ENCODE results near the gene TMEM184A. TPM values are rescaled to one million over a fixed set of nuclear protein-coding genes. Genes with fewer than 3 reads are reported as not detected.
"Not testable (repeated sequence)": the region's sequence is repeated elsewhere in the genome, so short reads cannot be mapped to it uniquely, and the experiment has no call there.

The TMEM184A gene
- total RNA-seq, 1 donor from 2014 or later, result not detected

DNA sequence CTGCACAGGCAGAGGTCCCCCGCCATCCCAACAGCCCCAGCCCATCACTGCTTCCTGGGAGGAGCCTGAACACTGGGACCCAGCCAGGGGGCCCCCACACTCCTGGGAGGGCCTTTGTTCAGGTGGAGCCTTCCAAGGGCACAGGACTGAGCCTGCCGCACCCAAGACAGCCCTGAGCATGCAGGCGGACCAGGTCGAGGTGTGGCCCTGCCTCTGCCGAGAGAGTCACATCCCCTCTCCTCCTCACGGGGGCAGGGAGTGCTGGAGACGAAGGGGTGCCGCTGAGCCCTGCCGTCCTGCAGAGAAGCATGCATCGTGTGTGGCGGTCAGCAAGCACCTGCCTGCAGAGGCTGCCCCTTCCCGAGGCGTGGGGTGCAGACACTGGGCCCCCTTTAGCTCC, 32.8 kb downstream of the TMEM184A start:
- H3K36me3 ChIP-seq, result no peaks in the 10 kb centered on the region
- no peaks in the 10 kb centered on the region for H3K27me3 ChIP-seq
- H3K4me3 ChIP-seq, result no peak overlapping the region
- TF ChIP-seq CTCF (IDR thresholded peaks at IDR 0.05), result no peak
- no peaks in the 10 kb centered on the region for H3K9me3 ChIP-seq
- no peak for DNase-seq (ENCODE audit: low spot score in 2 of 2)
- intact Hi-C loops (cut with DNase I), result no loop called here
- no peak overlapping the region for H3K27ac ChIP-seq
- peaks cover 0 to 3% of the 10 kb centered on the region in 2 donors for H3K4me1 ChIP-seq

DNA sequence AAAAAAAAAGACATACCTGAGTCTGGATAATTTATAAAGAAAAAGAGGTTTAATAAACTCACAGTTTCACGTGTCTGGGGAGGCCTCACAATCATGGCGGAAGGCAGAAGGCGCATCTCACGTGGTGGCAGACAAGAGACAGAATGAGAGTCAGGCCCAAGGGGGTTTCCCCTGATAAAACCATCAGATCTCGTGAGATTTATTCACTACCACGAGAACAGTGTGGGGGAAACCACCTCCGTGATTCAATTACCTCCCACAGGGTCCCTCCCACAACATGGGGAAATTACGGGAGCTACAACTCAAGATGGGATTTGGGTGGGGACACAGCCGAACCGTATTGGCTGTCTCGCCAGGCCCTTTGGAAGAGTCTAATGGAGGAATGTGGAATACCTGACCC, 34.5 kb downstream of the TMEM184A start:
- intact Hi-C loops (cut with DNase I), result no loop called here
- no peaks in the 10 kb centered on the region for H3K36me3 ChIP-seq
- no peaks in the 10 kb centered on the region for H3K9me3 ChIP-seq
- no peak for DNase-seq (ENCODE audit: low spot score in 2 of 2)
- H3K4me1 ChIP-seq, result peaks cover 0 to 1% of the 10 kb centered on the region in 2 donors
- H3K27me3 ChIP-seq, result no peaks in the 10 kb centered on the region
- no peak overlapping the region for H3K27ac ChIP-seq
- TF ChIP-seq CTCF (IDR thresholded peaks at IDR 0.05), result no peak
- H3K4me3 ChIP-seq, result no peak overlapping the region

DNA sequence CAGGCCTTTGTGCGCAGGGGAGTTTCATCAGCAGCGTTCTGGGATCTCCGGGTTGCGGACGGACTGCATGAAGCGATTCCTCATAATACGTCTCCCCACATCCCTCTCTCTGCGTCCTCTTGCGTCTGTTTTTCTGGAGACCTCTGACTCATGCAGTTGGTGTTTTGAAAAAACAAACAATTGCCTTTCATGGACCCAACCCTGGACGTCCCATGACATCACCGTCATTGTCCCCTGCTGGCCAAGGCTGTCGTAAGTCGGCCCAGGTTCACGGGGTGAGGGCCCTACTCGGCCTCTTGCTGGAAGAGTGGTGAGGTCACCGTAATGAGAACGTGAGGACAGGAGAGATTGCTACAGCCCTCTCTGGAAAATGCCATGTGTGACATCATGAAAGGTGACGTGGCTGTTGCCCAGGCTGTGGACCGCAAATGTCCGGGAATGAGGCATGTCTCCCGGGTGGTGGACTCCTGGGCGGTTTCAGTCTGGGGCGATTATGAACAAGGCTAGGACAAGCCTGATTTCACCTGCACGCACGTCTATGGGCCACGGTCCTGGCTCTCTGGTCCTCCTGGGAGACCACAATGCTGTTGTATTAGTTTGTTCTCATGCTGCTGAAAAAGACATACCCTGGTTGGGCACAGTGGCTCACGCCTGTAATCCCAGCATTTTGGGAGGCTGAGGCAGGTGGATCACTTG, 35.3 kb downstream of the TMEM184A start:
- Histone ChIP-seq H3K4me1 (no peaks in the 10 kb centered on the region), H3K27ac (peak overlapping the region in 1 of 2 donors; percentile 23), H3K36me3 (no peaks in the 10 kb centered on the region), H3K9me3 (no peaks in the 10 kb centered on the region), H3K27me3 (no peaks in the 10 kb centered on the region), H3K4me3 (no peak overlapping the region)
- peak in 1 of 2 donors; percentile 82 for DNase-seq (ENCODE audit: low spot score in 2 of 2)
- intact Hi-C loops (cut with DNase I), result no loop called here
- TF ChIP-seq CTCF (IDR thresholded peaks at IDR 0.05), result no peak

- H3K36me3 ChIP-seq; DNase-seq (ENCODE audit: low spot score in 2 of 2); H3K27me3 ChIP-seq; H3K4me3 ChIP-seq; H3K9me3 ChIP-seq; intact Hi-C loops (cut with DNase I); H3K27ac ChIP-seq; H3K4me1 ChIP-seq: not testable (repeated sequence)
Measured at GRCh38 chr7:1519322-1519922, 36.6 kb downstream of the TMEM184A start.

GRCh38 chr7:1516586-1517251, 39.3 kb downstream of the TMEM184A start:
- Histone ChIP-seq H3K4me1 (peaks cover 6 to 21% of the 10 kb centered on the region in 2 donors), H3K27ac (no peak overlapping the region), H3K36me3 (no peaks in the 10 kb centered on the region), H3K4me3 (no peak overlapping the region), H3K9me3 (no peaks in the 10 kb centered on the region), H3K27me3 (no peaks in the 10 kb centered on the region)
- no peak for DNase-seq (ENCODE audit: low spot score in 2 of 2)
- intact Hi-C loops (cut with DNase I), result no loop called here
- no peak for TF ChIP-seq CTCF (IDR thresholded peaks at IDR 0.05)

GRCh38 chr7:1515509-1515967, 40.5 kb downstream of the TMEM184A start:
- intact Hi-C loops (cut with DNase I); H3K27me3 ChIP-seq; H3K4me3 ChIP-seq; H3K27ac ChIP-seq; DNase-seq (ENCODE audit: low spot score in 2 of 2); H3K9me3 ChIP-seq; H3K36me3 ChIP-seq: not testable (repeated sequence)
- peaks cover 6 to 21% of the 10 kb centered on the region in 2 donors for H3K4me1 ChIP-seq
